NCI-H128 (cell line): ENCODE results near the gene CUL9.

Experiments used
- DNase-seq: peaks from one replicate; lab custom pipeline; 2025; ENCODE audit not compliant: unreplicated experiment; lab: John Stamatoyannopoulos, UW

The CUL9 gene

DNA sequence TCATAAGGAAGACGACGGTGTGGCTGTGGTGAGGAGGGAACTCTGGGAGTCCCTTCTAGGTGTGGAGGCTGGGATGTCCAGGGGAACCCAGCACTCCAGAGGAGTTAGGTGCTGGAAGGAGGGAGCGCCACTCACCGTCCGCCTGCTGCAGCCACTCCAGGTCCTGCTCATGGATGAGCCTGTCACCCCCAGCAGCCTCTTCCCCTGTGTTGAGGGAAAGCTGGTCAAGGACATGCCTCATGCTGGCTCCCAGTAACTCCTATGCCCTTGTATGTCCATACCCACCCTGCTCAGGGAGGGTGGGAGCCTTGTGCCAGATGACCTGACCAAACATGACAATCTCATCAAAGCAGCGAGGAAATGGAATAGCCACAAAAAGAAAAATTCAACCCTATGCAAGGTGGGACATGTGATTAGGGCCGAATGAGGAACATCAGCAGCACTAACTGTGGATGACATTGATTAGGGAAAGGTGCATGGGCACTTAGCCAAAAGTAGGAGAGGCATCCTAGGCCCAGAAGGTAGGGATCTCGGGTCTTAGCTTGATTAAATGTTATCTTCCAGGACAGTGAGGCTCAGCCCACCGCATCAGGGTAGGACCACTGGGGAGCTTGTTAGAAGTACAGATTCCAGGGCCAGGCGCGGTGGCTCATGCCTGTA, 44.3 kb downstream of the CUL9 start:
- no peak for DNase-seq

DNA sequence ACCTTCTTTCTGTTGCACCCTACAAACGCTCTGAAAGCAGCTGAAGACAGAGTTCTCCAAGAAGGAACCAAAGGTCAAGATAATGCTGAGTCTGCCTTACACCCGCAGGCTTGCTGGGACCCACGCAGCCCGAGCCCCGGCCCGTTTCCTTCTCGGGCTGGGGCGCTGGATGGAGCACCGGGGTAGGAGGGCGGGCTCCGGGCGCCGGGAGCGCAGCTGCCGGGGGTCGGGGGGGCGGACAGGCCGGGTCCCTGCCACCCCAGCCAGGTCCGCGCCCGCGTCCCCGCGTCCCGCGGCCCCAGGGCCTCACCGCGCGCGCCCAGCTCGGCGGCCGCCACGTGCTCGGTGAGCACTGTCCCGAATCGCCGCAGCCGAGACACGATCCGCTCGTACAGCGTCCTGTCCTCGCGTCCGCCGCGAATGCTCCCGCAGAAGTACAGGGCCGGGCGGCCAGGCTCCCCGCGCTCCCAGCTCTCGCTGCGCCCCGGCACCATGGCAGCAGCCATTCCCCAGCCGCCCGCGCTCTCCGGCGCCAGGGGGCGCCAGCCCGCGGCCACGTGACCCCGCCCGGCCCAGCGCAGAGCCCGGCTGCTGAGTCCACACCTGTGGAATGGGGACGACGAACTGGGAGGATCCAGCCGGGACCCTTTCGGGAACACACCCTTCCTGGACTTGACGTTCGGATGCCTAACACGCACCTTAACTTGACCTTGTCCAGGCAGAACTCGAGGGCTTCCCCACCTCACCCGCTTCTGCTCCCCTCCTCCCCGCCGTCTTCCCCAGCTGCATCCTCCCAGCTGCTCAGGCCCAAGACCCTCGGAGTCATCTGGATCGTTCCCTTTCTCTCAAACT, 47.2 kb downstream of the CUL9 start, which contains the start of gene DNPH1:
DNPH1 (minus strand) TSS at position 531 of the 852 bp plus-strand sequence; CDS start at position 506, 25 bp downstream.
- DNase-seq: no peak

DNA sequence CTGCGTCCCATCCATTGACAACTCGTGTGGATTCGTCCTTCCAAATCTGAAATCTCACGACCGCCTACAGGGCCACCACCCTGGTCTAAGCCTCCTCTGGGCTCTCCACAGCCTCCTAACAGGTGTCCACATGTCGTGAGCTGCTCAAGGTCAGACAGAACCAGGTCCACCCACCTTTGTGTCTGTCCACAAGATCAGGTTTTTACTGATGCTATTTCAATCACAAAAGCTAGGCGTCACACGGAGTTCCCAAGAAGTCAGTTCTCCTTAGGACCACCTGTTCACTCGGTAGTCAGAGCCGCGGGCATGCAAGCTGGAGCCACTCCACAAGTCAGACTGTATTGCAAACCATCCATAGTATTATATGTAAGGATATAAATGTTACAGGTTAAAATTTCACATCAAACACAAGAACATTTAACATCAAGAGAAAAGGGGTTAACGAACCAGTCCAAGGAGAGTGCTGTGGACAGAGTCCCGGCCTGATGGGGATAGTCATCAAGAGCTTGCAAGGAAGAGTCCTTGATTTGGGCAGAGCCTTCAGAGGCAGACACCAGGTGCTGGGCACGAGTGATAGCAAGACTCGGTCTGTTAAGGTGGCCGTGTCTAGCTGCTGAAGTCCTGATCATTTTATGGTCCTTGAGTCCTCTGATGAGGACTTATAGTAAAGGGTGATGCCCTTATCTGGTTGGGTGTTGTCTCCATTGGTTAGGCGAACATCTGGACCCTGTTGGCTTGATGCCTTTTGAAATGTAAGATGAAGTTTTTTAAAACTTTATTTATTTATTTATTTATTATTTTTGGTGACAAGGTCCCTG, 48.0 kb downstream of the CUL9 start:
- DNase-seq: no peak

DNA sequence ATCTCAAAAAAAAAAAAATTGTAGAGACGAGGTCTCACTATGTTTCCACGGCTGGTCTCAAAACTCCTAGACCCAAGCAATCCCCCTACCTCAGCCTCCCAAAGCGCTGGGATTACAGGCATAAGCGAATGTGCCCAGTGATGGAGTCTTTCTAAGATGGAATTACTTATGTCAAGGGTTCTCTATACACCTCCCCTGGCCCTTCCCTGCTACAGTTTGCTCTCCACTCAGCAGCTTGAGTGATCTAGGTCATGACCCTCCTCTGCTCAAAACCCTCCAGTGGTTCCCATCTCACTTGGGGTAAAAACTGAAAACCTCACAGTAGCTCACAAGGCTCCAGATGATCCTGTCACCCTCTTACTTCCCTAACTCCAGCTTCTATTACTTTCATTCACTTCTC, 49.1 kb downstream of the CUL9 start:
- DNase-seq: no peak

DNA sequence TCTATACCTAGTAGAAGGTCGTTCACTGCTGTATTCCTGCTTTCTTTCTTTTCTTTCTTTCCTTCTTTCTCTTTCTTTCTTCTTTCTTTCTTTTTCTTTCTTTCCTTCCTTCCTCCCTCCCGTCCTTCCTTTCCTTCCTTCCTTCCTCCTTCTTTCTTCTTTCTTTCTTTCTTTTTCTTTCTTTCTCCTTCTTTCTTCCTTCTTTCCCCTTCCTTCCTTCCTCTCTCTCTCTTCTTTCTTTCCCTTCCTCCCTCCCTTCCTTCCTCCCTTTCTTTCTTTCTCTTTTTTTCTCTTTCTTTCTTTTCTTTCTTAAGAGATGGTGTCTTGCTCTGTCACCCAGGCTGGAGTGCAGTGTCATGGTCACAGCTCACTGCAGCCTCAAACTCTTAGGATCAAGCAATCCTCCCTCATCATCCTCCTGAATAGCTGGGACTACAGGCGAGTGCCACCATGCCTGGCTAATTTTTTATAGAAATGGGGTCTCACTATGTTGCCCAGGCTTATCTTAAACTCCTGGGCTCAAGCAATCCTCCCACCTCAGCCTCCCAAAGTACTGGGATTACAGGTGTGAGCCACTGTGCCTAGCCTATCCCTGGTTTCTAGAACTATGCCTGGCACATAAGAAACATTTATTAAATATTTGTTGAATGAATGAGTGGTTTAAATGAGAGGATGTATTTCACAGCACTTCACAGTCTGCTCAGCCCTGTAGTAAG, 49.9 kb downstream of the CUL9 start:
- DNase-seq: no peak

DNA sequence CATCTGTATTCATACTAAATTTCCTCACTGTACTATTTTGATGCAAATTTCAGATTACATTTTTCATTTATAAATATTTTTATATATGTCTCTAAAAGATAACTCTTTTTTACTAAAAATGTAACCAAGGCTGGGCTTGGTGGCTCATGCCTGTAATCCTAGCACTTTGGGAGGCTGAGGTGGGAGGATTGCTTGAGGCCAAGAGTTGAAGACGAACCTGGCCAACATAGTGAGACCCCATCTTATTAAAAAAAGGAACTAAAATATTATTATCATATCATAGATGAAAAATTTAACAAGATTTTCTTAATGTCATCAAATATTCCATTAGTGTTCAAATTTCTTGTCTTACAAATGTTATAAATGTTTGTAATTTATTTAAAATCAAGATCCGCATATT, 53.8 kb downstream of the CUL9 start:
- DNase-seq: no peak

DNA sequence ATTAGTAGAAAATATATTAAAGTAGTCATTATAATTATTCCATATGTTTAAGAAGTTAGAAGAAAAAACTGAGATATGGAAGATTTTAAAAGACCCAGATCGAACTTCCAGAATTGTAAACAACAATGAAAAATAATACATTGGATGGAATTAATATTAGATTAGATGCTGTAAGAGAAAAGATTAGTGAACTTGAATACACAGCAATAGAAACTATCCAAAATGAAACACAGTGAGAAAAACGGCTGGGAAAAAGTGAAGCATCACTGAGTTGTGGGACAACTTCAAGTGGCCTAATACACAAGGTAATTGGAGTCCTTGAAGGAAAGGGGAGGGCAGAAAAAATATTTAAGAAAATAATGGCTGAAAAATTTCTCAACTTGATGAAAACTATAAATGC, 57.1 kb downstream of the CUL9 start:
- no peak for DNase-seq

DNA sequence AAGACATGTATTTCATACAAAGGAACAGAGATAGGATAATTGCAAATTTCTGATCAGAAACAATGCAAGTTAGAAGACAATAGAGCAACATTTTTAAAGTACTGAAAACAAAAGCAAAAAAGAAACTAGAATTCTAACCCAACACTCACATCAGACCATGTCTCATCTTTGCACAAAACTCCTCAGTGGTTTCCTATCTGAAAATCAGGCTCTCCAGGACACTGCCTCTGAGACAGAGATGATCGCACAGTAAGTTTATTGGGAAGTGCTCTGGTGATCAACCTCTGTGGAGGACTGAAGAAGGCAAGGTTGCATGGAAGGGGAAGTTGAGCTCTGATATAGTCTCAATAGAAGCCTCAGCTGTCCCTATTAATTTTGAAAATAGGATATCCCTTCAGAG, 59.0 kb downstream of the CUL9 start:
- no peak for DNase-seq

DNA sequence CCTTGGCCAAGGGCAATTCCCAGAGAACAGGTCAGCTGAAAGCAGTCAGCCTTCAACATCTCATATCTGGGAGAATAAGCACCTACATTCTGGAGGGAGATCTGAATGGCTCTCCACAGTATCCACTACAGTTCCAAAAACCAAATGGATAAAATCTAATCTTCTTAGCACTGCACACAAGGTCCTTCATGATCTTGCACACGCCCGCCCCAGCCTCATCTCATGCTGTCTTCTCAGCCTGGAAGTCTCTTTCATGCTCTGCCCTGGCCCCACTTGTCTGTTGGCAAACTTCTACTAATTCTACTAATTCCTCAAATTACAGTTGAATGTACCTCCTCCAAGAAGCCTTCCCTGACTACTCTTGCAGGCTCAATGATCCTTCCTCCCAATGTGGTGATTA, 59.5 kb downstream of the CUL9 start:
- DNase-seq: no peak

DNA sequence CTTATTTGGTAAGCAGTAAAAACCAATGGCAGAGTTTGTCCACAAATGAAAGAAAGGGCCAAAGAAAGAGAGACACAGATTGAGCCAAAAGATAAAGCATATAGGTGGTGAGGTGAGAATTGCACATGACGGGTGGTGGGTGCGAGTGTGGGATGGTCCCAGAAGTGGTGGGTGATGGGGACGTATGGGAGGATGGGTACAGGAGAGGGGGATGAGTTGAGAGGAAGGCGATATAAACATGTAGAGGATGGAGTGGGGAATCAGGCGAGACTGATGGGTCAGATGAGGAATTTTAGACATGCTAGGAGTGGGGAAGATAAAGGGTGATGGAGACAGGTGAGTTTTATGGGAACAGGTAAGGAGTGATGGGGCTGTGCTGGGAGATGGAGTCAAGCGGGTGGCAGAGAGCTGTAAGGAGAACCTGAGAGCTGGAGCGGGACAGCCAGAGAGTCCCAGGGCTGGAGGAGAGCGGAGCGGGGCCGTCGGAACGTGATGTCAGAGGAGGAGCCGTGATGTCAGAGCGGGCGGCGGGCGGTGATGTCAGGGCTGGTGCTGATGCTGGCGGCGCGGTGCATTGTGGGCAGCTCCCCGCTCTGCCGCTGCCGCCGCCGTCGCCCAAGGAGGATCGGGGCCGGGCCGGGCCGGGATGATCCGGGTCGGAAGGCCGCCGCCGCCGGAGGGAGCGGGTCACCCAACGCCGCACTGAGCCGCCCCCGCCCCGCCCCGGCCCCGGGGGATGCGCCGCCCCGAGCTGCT, 61.1 kb downstream of the CUL9 start, which contains the start of gene TTBK1:
TTBK1 (plus strand) TSS at position 574 of the 756 bp plus-strand sequence. CDS start 3,180 bp downstream, outside the sequence.
- DNase-seq: no peak

DNA sequence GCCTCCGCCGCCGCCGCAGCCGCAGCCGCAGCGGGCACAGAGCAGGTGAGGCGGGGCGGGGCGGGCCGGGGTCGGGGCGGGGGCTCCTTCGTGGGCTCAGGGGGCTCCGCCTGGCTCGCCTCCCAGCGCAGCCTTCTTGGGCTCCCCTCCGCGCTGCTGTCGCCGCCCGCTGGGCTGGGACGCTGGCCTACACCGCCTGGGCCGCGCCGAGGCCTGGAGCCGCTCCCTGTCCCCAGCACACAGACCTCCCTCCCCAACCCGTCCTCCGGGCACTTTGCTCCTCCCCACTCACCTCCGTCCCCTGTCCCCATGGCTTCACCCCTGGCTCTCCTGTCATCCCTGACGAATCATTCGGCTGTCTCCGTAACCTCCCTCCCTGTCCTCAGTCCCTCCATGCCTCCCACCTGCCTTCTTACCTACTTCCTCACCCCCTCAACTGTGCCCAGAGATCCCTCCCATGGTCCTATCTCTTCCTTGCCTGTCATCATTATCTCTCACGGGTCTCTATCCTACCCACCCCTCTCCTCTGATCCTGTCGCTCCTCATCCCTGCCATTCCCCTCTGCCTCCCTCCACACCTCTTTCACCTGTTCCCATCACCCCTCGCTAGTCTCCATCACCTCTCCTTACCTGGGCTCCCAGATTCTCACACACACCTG, 61.8 kb downstream of the CUL9 start:
- no peak for DNase-seq

DNA sequence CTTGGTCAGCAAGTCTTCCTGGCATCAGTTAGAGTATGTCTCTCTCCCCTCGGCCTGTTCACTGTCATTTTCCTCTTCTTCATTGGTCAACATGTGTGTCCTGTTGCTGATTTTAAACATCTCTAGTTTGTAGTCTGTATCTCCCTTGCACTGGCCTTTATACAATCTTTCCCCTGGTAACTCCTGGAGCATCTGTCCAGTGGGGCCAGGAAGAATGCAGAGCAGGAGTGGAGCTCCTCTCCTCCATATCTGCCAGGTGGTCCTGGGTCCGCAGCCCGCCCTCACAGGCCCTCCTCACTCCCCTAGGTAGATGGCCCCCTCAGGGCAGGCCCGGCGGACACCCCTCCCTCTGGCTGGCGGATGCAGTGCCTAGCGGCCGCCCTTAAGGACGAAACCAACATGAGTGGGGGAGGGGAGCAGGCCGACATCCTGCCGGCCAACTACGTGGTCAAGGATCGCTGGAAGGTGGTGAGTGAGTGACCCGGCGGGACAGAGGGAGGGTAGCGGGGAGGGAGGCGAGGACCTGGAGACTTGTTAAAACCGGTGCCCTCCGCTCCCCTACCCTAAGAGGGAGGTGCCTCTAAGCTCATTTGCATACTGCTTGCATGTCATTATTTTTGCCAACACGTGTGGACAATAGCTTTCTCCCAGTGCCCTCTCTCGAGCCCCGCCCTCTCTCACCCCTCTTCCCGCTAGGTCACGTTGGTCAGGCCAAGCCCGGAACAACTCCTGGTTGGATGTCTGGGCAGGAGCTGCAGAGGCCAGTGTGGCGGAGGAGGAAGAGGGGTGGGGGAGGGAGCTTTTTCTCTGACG, 64.5 kb downstream of the CUL9 start:
- no peak for DNase-seq

DNA sequence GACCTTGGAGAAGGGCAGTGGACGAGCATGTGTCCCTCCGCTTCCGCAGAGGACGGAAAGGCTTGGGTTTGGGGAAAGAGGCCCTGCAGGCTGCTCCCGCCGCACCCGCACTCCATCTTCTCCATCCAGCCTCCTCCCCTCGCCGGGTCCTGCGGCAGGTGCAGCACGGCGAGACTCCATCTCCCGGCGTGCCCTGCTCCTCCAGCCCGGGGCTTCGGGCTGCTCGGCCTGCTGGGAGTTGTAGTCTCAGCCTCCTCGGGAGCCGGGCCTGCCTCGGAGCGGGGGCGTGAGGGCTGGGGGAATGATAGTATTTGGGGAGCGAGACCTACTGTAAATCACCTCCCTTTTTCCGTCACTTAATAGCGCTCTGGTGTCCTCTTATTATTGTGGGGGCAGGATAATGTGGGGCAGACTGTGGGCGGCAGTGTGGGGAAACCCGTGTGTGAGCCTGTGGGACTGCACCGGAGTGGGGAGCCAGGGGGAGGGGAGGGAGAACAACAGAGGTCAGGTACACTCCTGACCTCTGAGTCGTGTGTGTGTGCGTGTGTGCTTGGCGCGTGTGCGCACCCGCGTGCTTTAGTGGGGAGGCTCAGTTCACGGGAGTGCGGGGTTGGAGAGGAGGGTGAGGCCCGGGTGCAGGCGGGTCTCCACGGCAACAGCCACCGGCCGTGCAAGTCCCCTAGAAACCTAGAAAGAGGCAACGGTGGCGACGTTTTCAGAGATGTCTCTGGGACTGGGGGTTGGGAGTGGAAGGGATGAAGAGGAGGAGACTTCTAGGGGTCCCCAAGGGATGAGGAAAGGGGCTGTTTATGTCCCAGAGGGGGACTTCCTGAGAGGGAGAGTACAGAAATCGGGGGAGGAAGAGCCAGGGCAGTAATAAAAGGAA, 65.4 kb downstream of the CUL9 start:
- peak; percentile 54 for DNase-seq

DNA sequence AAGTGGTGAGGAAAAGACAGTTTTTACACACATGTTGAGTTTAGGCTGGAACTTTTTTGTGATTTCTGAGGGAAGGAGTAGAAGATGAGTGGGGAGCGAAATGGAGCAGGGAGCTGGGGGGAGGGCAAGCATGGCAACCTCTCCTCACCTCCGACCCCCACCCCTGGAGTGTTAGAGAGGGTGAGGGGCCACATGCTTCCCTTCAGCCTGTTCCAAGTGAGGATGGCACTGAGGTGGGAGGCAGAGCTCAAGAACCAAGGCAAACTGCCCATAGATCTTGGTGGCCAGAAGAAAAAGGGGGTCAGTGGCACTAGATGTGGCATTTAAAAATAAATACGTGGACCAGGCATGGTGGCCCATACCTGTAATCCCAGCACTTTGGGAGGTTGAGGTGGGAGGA, 66.1 kb downstream of the CUL9 start:
- no peak for DNase-seq

DNA sequence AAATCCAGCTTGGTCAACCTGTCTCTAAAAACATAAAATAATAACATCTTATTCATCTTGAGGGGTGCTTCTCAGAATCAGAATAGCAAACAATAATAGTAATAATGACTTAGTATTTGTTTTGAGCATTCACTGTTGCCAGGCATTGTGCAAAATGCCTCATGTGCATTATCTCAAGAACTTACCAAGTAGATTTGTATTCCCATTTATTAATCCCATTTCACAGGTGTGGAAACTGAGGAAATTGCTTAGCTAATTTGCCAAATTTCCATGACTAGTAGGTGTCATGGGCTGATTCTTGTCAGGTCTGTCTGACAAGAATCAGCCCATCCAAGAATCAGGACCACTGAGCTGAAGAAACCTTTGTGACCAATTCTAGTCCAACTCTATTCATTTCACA, 66.8 kb downstream of the CUL9 start:
- no peak for DNase-seq

DNA sequence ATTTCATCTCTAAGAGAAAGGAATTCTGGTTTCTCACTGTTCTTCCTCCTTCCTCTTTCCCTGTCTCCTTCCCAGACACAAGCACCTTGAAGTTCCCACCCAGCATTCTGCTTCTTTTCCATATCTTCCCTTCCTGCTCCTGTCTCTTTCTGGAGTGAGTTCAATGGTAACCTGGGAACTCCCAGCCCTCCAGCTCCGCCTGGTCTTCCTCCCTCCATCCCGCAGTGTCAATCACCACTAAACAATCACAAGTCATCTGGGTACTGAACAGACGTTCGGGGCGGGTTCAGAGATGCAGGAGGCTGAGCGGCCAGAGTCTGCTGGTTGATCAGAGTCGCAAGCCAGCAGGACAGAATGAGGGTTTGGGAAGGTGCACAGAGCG, 69.0 kb downstream of the CUL9 start:
- no peak for DNase-seq

DNA sequence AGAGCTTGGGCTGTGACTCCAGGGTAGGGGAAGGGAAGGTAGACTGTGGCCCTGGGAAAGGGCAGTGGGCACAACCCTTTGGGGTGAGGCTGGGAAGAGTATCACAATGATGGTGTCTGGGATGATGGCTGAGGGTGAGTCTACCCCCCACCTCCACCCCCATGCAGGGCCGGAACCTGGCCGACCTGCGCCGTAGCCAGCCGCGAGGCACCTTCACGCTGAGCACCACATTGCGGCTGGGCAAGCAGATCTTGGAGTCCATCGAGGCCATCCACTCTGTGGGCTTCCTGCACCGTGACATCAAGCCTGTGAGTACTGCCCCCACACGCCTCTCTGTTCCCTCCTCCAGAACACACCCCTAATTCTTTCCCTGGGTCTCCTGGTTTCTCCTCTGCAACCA, 71.4 kb downstream of the CUL9 start:
- DNase-seq: no peak
